CD4-positive, alpha-beta T cell treated with Interleukin-10 for 1 hour (primary cell): ENCODE measurements around the gene CCDC92.
"Not testable (repeated sequence)": the region's sequence is repeated elsewhere in the genome, so short reads cannot be mapped to it uniquely, and the experiment has no call there.

Experiments
- DNase-seq: peaks from one replicate; pipeline ENCODE4 v3.0.0-alpha.2; 2020

Gene CCDC92

GRCh38 chr12:123948796-123949769 is 23.5 kb downstream of the CCDC92 start:
- DNase-seq = no peak

- DNase-seq = no peak
Observed at GRCh38 chr12:123948401-123948795, 24.2 kb downstream of the CCDC92 start.

DNA sequence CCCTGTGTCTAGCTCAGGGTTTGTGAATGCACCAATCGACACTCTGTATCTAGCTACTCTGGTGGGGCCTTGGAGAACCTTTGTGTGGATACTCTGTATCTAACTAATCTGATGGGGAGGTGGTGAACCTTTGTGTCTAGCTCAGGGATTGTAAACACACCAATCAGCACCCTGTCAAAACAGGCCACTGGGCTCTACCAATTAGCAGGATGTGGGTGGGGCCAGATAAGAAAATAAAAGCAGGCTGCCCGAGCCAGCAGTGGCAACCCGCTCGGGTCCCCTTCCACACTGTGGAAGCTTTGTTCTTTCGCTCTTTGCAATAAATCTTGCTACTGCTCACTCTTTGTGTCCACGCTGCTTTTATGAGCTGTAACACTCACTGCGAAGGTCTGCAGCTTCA is 25.1 kb downstream of the CCDC92 start:
- not testable (repeated sequence) for DNase-seq

- DNase-seq = not testable (repeated sequence)
Observed at GRCh38 chr12:123946516-123947505, 25.8 kb downstream of the CCDC92 start.

- no peak for DNase-seq
Observed at GRCh38 chr12:123946152-123946515, 26.5 kb downstream of the CCDC92 start.

DNA sequence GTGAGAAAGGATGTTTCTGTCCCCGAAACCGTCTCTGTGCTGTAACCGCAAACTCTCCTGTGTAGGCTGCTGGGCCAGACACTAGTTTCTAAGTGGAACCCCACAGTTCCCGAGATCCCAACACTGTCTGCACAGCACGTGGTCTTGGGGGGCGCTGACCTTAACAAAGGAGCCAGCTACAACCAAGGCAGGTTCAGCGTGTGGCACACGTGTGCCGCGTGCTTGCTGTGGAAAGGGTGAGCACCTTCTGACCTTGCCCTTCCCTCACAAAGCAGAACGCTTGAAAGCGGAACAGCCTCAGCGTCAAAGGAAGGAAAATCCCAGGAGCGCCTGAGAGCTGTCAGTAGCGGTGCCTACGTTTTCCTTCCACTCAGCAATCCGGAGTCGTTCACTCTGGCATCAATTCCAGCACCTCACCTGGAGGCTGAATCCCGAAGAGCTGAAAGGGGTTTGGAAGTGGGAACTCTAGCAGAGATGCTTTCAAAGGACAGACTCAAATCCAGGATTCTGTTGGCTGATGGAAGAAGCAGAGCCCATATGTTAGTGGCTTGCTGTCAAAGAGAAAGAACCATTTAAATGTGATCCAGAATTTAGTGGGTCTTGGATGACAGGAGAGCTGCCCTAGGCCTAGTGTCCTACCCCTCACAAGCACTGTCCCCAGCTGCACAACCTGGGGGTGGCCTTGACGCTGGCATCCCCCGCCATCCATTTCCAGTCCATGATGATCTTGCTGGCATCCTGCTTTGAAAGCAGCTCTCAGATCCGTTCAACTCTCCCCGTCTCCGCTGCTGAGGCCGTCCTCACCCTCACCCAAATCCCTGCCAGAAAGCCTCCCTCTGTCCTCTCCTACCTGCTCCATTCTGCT is 27.1 kb downstream of the CCDC92 start:
- DNase-seq = no peak

DNA sequence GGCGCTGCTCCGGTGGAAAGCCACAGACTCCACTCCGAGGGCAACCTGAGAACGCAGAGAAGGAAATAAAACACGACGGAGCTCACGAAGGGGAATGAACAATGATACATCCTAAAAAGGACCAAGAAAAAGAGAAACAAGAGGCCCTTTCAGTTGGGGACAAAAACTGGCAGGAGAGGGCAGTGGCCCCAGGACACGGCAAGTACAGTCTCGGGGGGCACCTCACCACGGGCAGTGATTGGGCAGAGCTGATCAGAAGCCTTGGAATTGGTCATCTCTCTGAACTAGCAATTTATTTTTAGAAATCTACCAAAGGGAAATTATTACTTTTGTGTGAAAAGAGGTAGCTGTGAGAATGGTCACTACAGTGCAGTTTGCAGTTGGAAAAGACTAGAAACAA is 27.9 kb downstream of the CCDC92 start:
- no peak for DNase-seq

DNA sequence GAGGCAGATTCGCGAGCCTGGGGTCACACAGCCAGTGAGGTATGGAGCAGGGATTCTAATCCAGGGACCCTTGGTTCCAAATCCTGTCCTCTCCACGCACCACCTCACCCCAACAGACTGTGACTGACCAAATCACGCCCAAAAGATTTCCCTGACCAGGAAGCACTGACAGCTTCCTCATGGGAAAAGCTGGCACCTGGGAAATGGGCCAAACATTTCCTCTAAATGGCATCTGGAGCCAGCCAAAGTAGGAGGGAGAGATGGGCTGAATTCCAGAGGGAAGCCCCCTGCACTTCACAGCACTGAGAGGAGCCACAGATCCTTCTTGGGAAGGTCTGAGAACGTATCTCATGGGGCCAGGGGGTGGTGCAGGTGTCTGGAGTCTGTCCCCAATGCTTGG is 28.8 kb downstream of the CCDC92 start:
- no peak for DNase-seq

GRCh38 chr12:123942911-123943648 is 29.6 kb downstream of the CCDC92 start:
- no peak for DNase-seq

- DNase-seq = no peak
Observed at GRCh38 chr12:123942238-123942653, 30.4 kb downstream of the CCDC92 start.

GRCh38 chr12:123941624-123942237 is 30.9 kb downstream of the CCDC92 start:
- DNase-seq = no peak

DNA sequence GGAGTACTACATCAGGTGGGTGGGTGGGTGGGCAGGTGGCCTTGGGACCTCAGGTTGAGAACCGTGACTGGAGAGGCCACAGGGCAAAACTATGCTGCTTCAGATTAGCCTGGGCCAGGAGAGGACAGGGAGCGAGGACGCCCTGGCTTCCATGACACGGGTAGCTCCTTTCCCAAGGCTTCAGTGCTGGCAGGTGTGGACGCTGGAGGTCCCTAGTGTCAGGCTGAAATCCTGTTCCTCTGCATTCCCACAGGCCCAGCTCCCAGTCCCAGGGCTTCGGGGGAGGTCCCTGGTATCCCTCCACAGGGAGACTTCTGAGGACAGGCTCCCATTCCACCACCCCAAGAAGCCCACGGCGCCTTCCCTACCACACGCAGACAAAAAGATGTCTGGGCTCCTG is 31.6 kb downstream of the CCDC92 start:
- no peak for DNase-seq

DNA sequence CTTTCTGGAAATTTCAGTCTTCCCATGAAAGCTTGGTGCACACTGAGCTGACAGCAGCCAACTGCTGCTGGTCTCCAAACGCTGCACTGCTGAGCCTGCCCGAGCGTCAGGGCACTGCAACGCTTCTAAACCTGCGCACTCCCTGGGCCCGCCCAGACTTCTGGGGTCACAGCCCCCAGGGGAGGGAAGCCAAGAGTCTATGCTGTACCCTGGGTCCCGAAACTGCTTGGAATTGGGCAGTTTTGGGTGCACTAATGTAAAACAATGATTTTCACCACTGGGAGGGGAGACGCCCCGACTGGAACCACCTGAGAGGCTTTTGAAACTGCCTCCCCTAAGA is 32.0 kb downstream of the CCDC92 start:
- DNase-seq = no peak

DNA sequence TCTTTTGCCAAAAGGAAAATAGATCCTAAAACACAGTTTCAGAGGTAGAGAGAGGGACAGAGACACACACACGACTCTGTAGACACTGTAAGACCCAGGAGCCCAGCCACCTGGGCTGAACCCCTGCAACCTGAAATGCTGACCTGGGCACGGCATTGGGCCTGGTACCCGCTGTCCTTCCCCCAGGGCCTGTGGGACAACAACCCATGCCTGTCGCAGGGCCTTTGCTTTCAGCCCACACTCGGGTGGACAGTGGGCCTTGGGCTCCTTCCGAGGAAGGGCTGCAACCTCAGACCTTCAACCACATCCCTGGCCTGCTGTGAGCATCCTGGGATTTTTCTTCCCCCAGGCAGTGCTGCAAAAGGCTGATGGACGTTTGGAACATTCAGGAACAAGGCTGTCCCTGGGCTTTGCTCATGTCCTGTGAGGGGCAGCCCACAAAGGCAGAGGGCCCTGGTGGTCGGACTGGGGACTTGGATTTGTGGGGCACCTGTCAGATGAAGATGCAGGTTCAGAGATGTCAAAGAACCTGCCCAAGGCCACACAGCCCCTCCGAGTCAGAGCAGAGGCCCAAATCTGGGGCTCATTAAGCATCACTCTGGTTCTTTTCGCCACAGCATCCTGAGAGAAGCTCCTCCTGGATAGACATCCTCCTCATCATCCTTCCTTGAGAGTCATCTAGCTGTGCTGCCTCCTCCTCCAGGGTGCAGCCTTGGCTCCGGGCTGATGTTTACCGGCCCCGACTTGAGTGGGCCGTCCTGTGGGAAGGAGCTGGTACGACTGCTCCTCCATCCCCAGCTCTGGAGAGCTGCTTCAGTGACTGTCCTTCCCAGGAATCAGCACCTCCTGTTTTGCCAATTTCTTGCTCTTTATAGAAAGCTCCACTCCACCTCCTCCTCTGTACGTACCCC is 32.7 kb downstream of the CCDC92 start:
- no peak for DNase-seq

DNA sequence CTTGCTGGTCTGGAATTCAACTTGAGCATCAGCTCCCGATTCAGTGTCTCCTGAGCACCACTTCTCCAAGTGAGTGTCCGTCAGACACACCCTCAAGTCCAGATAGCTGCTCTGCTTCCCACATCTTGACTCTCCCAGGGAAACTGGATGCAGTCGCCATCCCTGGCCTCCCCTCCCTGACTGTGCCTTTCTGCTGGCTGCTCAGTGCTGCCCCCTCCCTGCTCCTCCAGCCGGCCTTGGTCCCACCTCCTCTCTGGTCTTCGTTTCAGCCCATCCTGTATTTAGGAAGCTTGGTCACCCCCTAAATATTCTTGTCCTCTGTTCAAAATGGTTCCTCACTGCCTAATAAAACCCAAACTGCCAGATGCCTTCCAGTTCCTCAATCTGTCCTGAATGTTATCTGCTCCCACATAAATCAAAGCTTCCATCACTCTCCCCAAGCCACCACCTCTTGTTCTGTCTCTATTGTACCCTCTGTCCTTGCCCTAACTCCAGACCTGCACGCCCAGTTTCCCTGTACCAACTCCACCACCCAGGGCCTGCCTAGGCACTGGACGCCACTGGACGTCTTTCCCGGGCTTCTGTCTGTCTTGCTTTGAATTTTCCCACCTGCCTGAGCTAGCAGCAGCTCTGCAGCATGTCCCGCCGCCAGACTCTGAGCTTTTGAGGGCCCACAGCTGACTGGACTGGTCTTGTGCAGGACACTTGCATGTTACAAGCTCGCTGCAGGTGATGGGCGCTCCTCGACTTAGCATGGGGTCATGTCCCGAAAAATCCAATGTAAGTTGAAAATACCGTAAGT is 33.8 kb downstream of the CCDC92 start:
- no peak for DNase-seq

DNA sequence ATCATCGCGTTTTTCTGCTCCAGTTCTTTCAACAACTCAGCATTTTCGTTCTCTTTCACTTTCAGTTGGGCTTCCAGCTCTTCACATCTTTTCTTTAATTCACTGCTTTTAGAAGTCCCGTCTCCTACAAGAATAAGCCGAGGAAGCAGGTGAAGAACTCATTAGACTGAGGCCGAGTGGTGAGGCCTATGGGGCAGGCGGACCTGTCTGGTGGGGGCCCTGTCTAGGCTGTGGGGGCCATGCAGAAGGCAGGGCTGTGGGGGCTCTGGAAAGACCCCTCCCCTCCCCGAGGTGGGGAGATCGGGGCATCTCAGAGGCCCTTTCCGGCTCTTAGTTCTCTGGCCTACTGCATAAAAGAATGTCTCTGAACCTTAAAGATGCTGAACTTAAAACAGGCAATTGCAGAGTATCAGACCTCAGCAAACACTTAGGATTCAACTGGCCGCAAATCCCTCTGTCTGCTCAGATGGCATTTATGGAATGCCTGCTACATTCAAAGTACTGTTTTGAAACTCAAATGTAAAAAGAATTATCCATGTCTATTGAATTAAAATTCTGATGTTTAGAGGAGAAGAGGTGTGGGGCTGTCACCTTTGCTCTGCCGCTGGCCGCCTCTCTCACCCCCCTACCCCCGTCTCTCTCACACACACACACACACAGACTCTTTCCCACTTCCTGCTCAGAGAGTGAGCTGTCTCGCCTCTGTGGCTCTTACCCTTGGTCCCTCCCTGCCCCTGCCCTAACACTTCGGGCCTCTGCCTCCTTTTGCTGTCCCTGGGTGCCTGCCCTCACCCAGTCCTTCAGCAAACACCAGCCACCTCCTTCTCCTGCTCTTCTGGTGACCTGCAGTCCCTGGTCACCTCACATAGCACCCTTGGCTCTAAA is 34.7 kb downstream of the CCDC92 start:
- peak; percentile 67 for DNase-seq

- no peak for DNase-seq
Observed at GRCh38 chr12:123936956-123937706, 35.5 kb downstream of the CCDC92 start.

DNA sequence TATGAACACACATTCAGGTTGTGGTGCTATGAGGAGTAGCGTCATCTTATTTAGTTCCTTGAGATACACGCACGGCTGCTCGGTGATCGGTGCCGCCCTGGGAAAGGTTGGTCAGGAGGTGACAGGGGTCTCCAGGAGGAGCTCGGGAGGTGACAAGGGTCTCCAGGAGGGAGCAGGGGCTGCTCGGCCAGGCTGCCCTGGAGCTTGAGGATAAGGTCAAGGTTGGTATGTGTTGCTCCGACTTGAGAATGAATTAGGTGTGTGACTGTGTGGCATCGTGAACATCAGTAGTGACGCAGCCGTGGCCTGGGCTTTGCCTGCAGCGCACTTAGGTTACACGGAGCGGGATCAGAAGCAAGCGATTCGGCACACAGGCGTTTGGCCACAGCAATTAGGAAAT is 36.2 kb downstream of the CCDC92 start:
- DNase-seq = no peak
